NB4 (cell line): ENCODE results near the gene ARHGAP25.

Experiments used
- MAX ChIP-seq: IDR thresholded peaks from 2 replicates; pipeline ENCODE4 v1.6.1; 2011; ENCODE audit warnings: low read depth, low read length
- POLR2A ChIP-seq: IDR thresholded peaks from 2 replicates; pipeline ENCODE4 v1.6.1; 2011; ENCODE audit warnings: mild to moderate bottlenecking; ENCODE audit not compliant: insufficient read length; ENCODE audit errors: extremely low read depth
- TF ChIP-seq, protein P1 (sequence below): IDR thresholded peaks from one replicate; pipeline ENCODE4 v1.5.1; 2012; ENCODE audit warnings: low read depth, low read length

GRCh38 chr2:68798569-68798968 lies 64.0 kb downstream of the ARHGAP25 start:
- TF ChIP-seq, protein P1, sequence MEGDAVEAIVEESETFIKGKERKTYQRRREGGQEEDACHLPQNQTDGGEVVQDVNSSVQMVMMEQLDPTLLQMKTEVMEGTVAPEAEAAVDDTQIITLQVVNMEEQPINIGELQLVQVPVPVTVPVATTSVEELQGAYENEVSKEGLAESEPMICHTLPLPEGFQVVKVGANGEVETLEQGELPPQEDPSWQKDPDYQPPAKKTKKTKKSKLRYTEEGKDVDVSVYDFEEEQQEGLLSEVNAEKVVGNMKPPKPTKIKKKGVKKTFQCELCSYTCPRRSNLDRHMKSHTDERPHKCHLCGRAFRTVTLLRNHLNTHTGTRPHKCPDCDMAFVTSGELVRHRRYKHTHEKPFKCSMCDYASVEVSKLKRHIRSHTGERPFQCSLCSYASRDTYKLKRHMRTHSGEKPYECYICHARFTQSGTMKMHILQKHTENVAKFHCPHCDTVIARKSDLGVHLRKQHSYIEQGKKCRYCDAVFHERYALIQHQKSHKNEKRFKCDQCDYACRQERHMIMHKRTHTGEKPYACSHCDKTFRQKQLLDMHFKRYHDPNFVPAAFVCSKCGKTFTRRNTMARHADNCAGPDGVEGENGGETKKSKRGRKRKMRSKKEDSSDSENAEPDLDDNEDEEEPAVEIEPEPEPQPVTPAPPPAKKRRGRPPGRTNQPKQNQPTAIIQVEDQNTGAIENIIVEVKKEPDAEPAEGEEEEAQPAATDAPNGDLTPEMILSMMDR, result no peak
- TF ChIP-seq POLR2A, result no peak
- no peak for TF ChIP-seq MAX
